ENCODE results near the gene KLHL40.

The KLHL40 gene

DNA sequence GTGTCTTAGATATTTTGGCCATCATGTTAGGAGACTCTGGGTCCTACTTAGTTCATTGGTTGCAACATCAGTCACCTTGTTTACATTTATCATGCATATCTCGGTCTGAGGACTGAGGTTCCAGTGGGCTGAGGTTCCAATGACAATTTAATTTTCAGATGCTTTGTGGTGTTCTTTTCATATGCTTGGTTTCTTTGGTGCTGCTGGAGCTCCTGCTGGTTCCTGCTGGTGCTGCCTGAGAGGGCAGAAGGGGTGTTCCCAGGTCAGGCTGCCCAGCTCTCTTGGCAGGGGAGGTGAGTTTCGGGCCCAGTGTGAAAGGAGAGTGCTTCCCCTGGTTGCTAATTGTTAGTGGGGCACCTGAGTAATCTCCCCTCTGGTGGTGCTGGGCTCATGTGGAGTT lies 6.9 kb upstream of the KLHL40 start:
- no peak for TF ChIP-seq CTCF (IDR thresholded peaks at IDR 0.05)
- no peak for DNase-seq
- Mint-ChIP-seq H3K27ac (no peak overlapping the region), H3K27me3 (ENCODE audit: low read depth, poor library complexity) (peaks cover 3% of the 10 kb centered on the region), H3K4me1 (no peaks in the 10 kb centered on the region), H3K9me3 (peaks cover 31% of the 10 kb centered on the region), H3K36me3 (ENCODE audit: low read depth) (no peaks in the 10 kb centered on the region), H3K4me3 (no peak overlapping the region)

DNA sequence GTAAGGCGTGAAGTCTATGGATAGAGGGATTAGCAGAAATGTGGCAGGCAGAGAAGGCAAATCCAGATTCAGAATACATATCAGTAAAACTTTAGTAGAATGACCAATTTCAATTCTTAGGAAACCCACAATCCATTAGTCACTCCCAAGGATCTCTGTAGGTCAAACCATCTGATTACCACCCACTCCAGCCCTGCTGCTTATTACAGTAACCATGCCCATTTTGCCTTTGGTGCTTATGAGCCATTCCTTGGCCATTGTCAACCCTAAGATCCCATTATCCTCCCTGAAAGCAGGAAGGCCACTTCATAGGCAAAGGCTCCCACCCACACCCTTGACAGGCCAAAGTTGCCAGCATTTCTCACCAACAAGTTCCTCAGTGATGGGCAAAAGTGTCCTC lies 5.1 kb upstream of the KLHL40 start:
- Mint-ChIP-seq H3K36me3 (ENCODE audit: low read depth) (no peaks in the 10 kb centered on the region), H3K4me1 (no peaks in the 10 kb centered on the region), H3K27me3 (ENCODE audit: low read depth, poor library complexity) (peaks cover 8% of the 10 kb centered on the region), H3K9me3 (peaks cover 31% of the 10 kb centered on the region), H3K27ac (no peak overlapping the region), H3K4me3 (no peak overlapping the region)
- DNase-seq = no peak
- TF ChIP-seq CTCF (IDR thresholded peaks at IDR 0.05) = no peak

- peaks cover 30% of the 10 kb centered on the region for H3K9me3 Mint-ChIP-seq
- peaks cover 9% of the 10 kb centered on the region for H3K27me3 Mint-ChIP-seq (ENCODE audit: low read depth, poor library complexity)
- TF ChIP-seq CTCF (IDR thresholded peaks at IDR 0.05) = no peak
- H3K4me1 Mint-ChIP-seq = no peaks in the 10 kb centered on the region
- H3K27ac Mint-ChIP-seq = no peak overlapping the region
- no peaks in the 10 kb centered on the region for H3K36me3 Mint-ChIP-seq (ENCODE audit: low read depth)
- DNase-seq = no peak
- H3K4me3 Mint-ChIP-seq = no peak overlapping the region
Observed at GRCh38 chr3:42680806-42681205, 4.5 kb upstream of the KLHL40 start.

- no peak for DNase-seq
- Mint-ChIP-seq H3K27ac (no peak overlapping the region), H3K9me3 (peaks cover 23% of the 10 kb centered on the region), H3K27me3 (ENCODE audit: low read depth, poor library complexity) (peaks cover 9% of the 10 kb centered on the region), H3K4me3 (no peak overlapping the region), H3K4me1 (no peaks in the 10 kb centered on the region), H3K36me3 (ENCODE audit: low read depth) (no peaks in the 10 kb centered on the region)
- no peak for TF ChIP-seq CTCF (IDR thresholded peaks at IDR 0.05)
Observed at GRCh38 chr3:42681361-42682038, 3.8 kb upstream of the KLHL40 start.

DNA sequence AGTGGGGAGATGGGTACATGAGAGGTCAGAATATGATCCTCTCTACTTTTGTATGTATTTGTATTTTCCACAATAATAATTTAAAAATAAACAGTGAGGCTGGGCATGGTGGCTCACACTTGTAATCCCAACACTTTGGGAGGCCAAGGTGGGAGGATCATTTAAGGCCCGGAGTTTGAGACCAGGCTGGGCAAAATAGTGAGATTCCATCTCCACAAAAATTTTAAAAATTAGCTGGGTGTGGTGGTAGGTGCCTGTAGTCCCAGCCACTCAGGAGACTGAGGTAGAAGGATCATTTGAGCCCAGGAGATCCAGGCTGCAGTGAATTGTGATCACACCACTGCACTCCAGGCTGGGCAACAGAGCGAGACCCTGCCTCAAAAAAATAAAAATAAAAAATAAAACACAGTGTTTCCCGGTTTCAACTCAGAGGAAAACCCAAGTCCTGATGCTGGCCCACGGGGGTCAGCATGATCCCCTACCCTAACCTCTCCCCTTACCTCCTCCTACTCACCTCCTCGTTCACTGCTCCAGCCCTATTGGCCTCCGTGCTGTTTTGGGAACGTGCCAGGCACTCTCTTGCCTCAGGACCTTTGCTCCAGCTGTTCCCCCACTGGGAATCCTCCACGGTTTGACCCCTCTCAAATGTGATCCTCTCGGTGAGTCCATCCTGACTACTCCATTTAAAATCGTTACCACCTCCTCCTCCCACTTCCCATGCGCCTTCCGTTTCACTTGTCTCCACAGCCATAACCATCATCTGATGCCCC lies 2.9 kb upstream of the KLHL40 start:
- Mint-ChIP-seq H3K27me3 (ENCODE audit: low read depth, poor library complexity) (peaks cover 8% of the 10 kb centered on the region), H3K36me3 (ENCODE audit: low read depth) (no peaks in the 10 kb centered on the region), H3K9me3 (peaks cover 13% of the 10 kb centered on the region), H3K4me1 (no peaks in the 10 kb centered on the region), H3K27ac (no peak overlapping the region), H3K4me3 (no peak overlapping the region)
- no peak for DNase-seq
- TF ChIP-seq CTCF (IDR thresholded peaks at IDR 0.05) = no peak

All from nephron progenitor cell (in vitro differentiated cells).